Smooth muscle cell (in vitro differentiated cells): ENCODE results near the gene NACC1. TPM values are rescaled to one million over a fixed set of nuclear protein-coding genes. Genes with fewer than 3 reads are reported as not detected.

Experiments
- DNase-seq: peaks from one replicate; lab custom pipeline; 2025; ENCODE audit not compliant: unreplicated experiment; lab: John Stamatoyannopoulos, UW
- H2AFZ ChIP-seq: fragments of 200-600 bp; sonication (generic); 2 replicates; pipeline ENCODE4 v1.6.0; 2016; ENCODE audit warnings: antibody characterized with exemption, low read depth, mild to moderate bottlenecking
- H3F3A ChIP-seq: fragments of 200-600 bp; sonication (generic); 2 replicates; pipeline ENCODE4 v1.6.0; 2017; ENCODE audit warnings: antibody characterized with exemption, low read depth
- H3K27ac ChIP-seq: fragments of 200-600 bp; sonication (generic); 2 replicates; pipeline ENCODE4 v1.5.1; 2016; ENCODE audit warnings: low read depth, mild to moderate bottlenecking
- H3K27me3 ChIP-seq: fragments of 200-600 bp; sonication (generic); 2 replicates; pipeline ENCODE4 v1.6.1; 2016; ENCODE audit warnings: low read depth, mild to moderate bottlenecking
- H3K36me3 ChIP-seq: fragments of 200-600 bp; sonication (generic); 2 replicates; pipeline ENCODE4 v1.5.1; 2016; ENCODE audit warnings: low read depth
- H3K4me1 ChIP-seq: fragments of 200-600 bp; sonication (generic); 2 replicates; pipeline ENCODE4 v1.5.1; 2016; ENCODE audit warnings: low read depth
- H3K4me2 ChIP-seq: fragments of 200-600 bp; sonication (generic); 2 replicates; pipeline ENCODE4 v1.6.0; 2016; ENCODE audit warnings: mild to moderate bottlenecking
- H3K4me3 ChIP-seq: fragments of 200-600 bp; sonication (generic); 2 replicates; pipeline ENCODE4 v1.5.1; 2016; ENCODE audit warnings: mild to moderate bottlenecking
- H3K79me2 ChIP-seq: fragments of 200-600 bp; sonication (generic); 2 replicates; pipeline ENCODE4 v1.6.0; 2016; ENCODE audit warnings: low read depth, mild to moderate bottlenecking
- H3K9ac ChIP-seq: fragments of 200-600 bp; sonication (generic); 2 replicates; pipeline ENCODE4 v1.6.0; 2016; ENCODE audit warnings: low read depth
- H3K9me3 ChIP-seq: fragments of 200-600 bp; sonication (generic); replicated peaks from 2 replicates; pipeline ENCODE4 v1.5.1; 2016; ENCODE audit warnings: low read depth
- H4K20me1 ChIP-seq: fragments of 200-600 bp; sonication (generic); 2 replicates; pipeline ENCODE4 v1.6.0; 2016; ENCODE audit warnings: low read depth
- WGBS: methylation state at CpG from one replicate; pipeline ENCODE4 v1.1.7; 2016; ENCODE audit warnings: low lambda C conversion rate; 5-methylcytosine and 5-hydroxymethylcytosine counted together
- polyA plus RNA-seq: library from polyadenylated mRNA; unstranded; fragments of >200 nt; fragmentation: Nextera tagmentation; extraction: Ambion mirVana; gene quantifications from 2 replicates; pipeline ENCODE4 v1.2.1, GENCODE V29; 2016
- total RNA-seq: library from RNA; depleted of rRNA; stranded (reverse); fragments of >200 nt; gene quantifications from 2 replicates; pipeline ENCODE4 v1.2.3, GENCODE V29; 2014
- TF ChIP-seq, protein P1 (sequence below): fragments of 200-600 bp; sonication (generic); IDR thresholded peaks from 2 replicates; pipeline ENCODE4 v1.5.1; 2017; ENCODE audit warnings: borderline replicate concordance, mild to moderate bottlenecking, antibody characterized with exemption; ENCODE audit not compliant: insufficient read depth, poor library complexity, severe bottlenecking

NACC1 gene
- total and polyA plus RNA-seq, 2 experiments from 2014 or later, result 9.9 to 44.6 TPM

DNA sequence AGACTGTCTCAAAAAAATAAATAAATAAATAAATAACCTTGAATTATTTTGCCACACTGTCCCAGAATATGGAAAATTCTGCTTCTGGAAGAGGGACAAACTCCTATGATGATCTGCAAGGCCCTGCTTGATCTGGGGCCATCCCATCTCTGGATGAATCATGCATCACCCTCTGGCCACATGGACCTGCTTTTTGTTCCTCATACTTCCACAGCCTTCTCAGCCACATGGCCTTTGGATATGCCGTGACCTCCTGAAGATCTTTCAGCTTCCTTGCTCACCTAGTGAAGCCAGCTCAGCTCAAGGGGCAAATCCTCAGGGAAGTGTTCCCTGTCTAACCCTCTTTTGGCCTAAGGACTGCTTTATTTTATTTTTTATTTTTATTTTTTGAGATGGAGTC lies 42.5 kb downstream of the NACC1 start:
- no peak overlapping the region for H3K4me3 ChIP-seq
- WGBS, result 38% methylated on average over 1 of the region's 1 CpG
- no peaks in the 10 kb centered on the region for H3K79me2 ChIP-seq
- no peak overlapping the region for H2AFZ ChIP-seq
- H3K27ac ChIP-seq, result peak overlapping the region; percentile 48
- H3K36me3 ChIP-seq, result no peaks in the 10 kb centered on the region
- peaks cover 40% of the 10 kb centered on the region for H3K4me1 ChIP-seq
- TF ChIP-seq, protein P1, sequence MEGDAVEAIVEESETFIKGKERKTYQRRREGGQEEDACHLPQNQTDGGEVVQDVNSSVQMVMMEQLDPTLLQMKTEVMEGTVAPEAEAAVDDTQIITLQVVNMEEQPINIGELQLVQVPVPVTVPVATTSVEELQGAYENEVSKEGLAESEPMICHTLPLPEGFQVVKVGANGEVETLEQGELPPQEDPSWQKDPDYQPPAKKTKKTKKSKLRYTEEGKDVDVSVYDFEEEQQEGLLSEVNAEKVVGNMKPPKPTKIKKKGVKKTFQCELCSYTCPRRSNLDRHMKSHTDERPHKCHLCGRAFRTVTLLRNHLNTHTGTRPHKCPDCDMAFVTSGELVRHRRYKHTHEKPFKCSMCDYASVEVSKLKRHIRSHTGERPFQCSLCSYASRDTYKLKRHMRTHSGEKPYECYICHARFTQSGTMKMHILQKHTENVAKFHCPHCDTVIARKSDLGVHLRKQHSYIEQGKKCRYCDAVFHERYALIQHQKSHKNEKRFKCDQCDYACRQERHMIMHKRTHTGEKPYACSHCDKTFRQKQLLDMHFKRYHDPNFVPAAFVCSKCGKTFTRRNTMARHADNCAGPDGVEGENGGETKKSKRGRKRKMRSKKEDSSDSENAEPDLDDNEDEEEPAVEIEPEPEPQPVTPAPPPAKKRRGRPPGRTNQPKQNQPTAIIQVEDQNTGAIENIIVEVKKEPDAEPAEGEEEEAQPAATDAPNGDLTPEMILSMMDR, result no peak
- H3K27me3 ChIP-seq, result no peaks in the 10 kb centered on the region
- H3K9ac ChIP-seq, result no peak overlapping the region
- H3F3A ChIP-seq, result peaks cover 30% of the 10 kb centered on the region
- H3K9me3 ChIP-seq, result no peaks in the 10 kb centered on the region
- DNase-seq, result no peak
- H4K20me1 ChIP-seq, result no peaks in the 10 kb centered on the region
- no peak overlapping the region for H3K4me2 ChIP-seq

DNA sequence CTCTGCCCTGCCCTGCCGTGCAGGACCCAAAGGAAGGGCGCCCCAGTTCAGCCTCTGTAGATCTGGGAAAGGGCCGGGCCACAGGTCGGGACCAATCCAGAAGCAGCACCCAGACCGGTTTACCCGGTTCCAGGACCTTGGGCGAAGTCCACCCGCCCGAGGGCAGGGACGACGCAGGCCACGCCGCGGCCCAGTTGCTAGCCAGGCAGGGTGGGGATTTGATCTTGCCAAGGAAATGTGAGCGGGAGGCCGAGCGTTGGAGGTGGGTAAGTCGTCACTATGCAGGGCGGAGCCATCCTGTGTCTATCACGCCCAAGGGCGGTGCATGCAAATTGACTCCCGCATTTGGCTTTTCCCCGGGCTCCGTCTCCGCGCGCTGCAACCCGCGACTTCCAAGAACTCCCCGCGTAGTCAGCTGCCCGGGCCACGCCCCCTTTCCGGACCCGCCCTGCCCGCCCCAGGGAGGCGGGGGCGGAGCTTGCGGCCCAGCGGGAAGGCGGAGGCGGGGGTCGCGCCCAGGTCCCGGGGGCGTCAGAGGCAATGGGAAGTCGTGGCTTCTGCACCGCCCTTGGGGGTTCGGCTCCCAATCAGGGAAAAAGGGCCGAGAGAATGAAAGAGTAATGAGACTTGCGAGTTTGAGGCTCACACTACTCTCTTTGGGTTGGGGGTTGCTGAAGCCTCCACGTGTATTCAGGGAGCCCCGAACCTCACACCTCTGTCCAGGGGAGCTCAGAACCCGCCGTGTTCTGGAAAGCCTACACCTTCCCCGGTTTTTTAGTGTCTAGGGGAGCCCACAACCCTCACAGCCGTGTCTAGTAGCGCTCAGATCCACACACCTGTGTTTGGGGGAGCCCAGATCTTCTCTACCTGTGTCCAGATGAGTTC lies 44.9 kb downstream of the NACC1 start:
- H3K4me3 ChIP-seq, result peak overlapping the region; percentile 41
- TF ChIP-seq, protein P1, result no peak
- H3K27me3 ChIP-seq, result no peaks in the 10 kb centered on the region
- no peaks in the 10 kb centered on the region for H3K9me3 ChIP-seq
- peaks cover 42% of the 10 kb centered on the region for H3F3A ChIP-seq
- peak overlapping the region; percentile 56 for H2AFZ ChIP-seq
- H3K79me2 ChIP-seq, result no peaks in the 10 kb centered on the region
- peak overlapping the region; percentile 50 for H3K9ac ChIP-seq
- H3K4me2 ChIP-seq, result peak overlapping the region; percentile 83
- H3K36me3 ChIP-seq, result no peaks in the 10 kb centered on the region
- peaks cover 43% of the 10 kb centered on the region for H3K4me1 ChIP-seq
- WGBS, result 2% methylated on average over 33 of the region's 58 CpGs
- H4K20me1 ChIP-seq, result no peaks in the 10 kb centered on the region
- DNase-seq, result peak; percentile 78
- peak overlapping the region; percentile 90 for H3K27ac ChIP-seq

DNA sequence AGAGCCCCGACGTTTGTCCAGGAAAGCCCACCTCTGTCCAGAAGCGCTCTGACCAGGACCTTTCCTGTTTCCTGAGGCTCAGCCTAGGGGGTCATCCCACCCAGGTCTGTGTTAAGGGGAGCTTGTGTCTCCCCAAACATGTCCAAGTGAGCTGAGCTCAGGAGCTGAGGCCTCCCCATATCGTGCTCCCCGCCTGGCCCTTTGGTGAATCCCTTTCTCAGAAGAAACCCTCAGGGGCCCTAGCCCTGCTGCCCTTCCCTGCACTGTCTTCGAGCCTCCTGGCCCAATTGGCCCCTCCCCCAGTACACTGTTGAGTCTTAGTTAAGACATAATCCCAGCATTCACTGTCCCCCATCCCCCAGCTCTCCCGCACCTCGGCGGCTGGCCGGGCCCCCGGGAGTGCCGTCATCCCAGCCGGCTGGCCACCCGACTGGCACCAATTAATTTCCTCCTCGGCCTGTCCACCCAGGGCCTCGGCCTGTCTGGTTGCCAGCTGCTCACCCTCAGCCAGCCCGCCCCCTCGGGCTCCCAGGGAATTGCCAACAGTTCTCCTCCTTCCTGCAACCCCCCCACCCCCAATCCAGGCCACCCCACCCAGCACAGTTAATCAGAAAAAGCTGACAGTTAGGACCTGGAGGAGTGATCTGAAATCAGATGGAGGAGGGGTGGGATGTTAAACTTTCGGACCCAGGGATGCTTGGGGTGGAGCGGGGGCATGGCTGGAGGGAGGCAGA lies 45.7 kb downstream of the NACC1 start:
- TF ChIP-seq, protein P1, result no peak
- H2AFZ ChIP-seq, result peak overlapping the region; percentile 64
- no peaks in the 10 kb centered on the region for H4K20me1 ChIP-seq
- H3K27me3 ChIP-seq, result no peaks in the 10 kb centered on the region
- H3K79me2 ChIP-seq, result no peaks in the 10 kb centered on the region
- peak overlapping the region; percentile 90 for H3K27ac ChIP-seq
- H3K9ac ChIP-seq, result peak overlapping the region; percentile 63
- peaks cover 45% of the 10 kb centered on the region for H3K4me1 ChIP-seq
- H3K4me2 ChIP-seq, result peak overlapping the region; percentile 83
- peaks cover 50% of the 10 kb centered on the region for H3F3A ChIP-seq
- DNase-seq, result peak; percentile 66
- no peaks in the 10 kb centered on the region for H3K9me3 ChIP-seq
- no peaks in the 10 kb centered on the region for H3K36me3 ChIP-seq
- 3% methylated on average over 17 of the region's 20 CpGs for WGBS
- H3K4me3 ChIP-seq, result peak overlapping the region; percentile 41
